CD14-positive monocyte (primary cell): ENCODE measurements around the gene ZDHHC14. TPM values are rescaled to one million over a fixed set of nuclear protein-coding genes. Genes with fewer than 3 reads are reported as not detected.

Experiments
- DNase-seq, 3 donors: peaks; one replicate each; pipeline ENCODE4 v3.0.0-alpha.2; 2011 to 2022
- H2AFZ ChIP-seq: 2 replicates; pipeline ENCODE4 v1.6.0; 2012; ENCODE audit warnings: mild to moderate bottlenecking, low read depth, low read length, inconsistent platforms; ENCODE audit not compliant: insufficient read depth, poor library complexity, severe bottlenecking
- H3K27ac ChIP-seq, 2 donors: 1 replicate in 1 of 2; 2 replicates in 1 of 2; pipeline ENCODE4 v1.5.1; 2012 to 2013; ENCODE audit warnings: low read length in 2 of 2, control low read depth in 1 of 2, inconsistent platforms in 1 of 2, low read depth in 1 of 2, mild to moderate bottlenecking in 1 of 2
- H3K27me3 ChIP-seq, 2 donors: one replicate each; pipeline versions ENCODE4 v1.6.0 to v1.6.1; 2011 to 2013; ENCODE audit warnings: low read length in 2 of 2; ENCODE audit not compliant: control insufficient read depth in 2 of 2, insufficient read depth in 2 of 2
- H3K36me3 ChIP-seq, 2 donors: replicated peaks in 1 of 2; 1 replicate in 1 of 2; 2 replicates in 1 of 2; pipeline versions ENCODE4 v1.5.1 to v1.6.1; 2012 to 2013; ENCODE audit warnings: low read length in 2 of 2, control low read depth in 1 of 2, inconsistent platforms in 1 of 2, mild to moderate bottlenecking in 1 of 2; ENCODE audit not compliant: insufficient read depth in 2 of 2, control insufficient read depth in 1 of 2
- H3K4me1 ChIP-seq, 2 donors: 1 replicate in 1 of 2; 2 replicates in 1 of 2; pipeline versions ENCODE4 v1.5.1 to v1.6.1; 2012 to 2013; ENCODE audit warnings: low read length in 2 of 2, control low read depth in 1 of 2, inconsistent platforms in 1 of 2, mild to moderate bottlenecking in 1 of 2, moderate library complexity in 1 of 2; ENCODE audit not compliant: insufficient read depth in 2 of 2, control insufficient read depth in 1 of 2
- H3K4me2 ChIP-seq: replicated peaks from 2 replicates; pipeline ENCODE3; 2012; ENCODE audit warnings: low read length, moderate library complexity, mild to moderate bottlenecking; ENCODE audit not compliant: poor library complexity, severe bottlenecking; ENCODE audit errors: extremely low read depth
- H3K4me3 ChIP-seq, 3 experiments: fragments of 200-600 bp in 1 of 3; sonication (generic) in 1 of 3; replicated peaks in 1 of 3; 1 replicate in 2 of 3; 2 replicates in 1 of 3; pipeline ENCODE4 v1.5.1; 2011 to 2013; ENCODE audit warnings: low read length in 3 of 3, mild to moderate bottlenecking in 3 of 3, control low read depth in 2 of 3, low read depth in 2 of 3, inconsistent platforms in 1 of 3, moderate library complexity in 1 of 3
- H3K79me2 ChIP-seq: 2 replicates; pipeline ENCODE4 v1.6.0; 2012; ENCODE audit warnings: mild to moderate bottlenecking, control low read depth, inconsistent platforms, low read length, moderate library complexity; ENCODE audit not compliant: insufficient read depth
- H3K9ac ChIP-seq: 2 replicates; pipeline ENCODE4 v1.6.0; 2017; ENCODE audit warnings: low read length, mild to moderate bottlenecking; ENCODE audit not compliant: insufficient read depth, poor library complexity, severe bottlenecking
- H3K9me3 ChIP-seq, 2 donors: replicated peaks in 1 of 2; 1 replicate in 1 of 2; 2 replicates in 1 of 2; pipeline versions ENCODE4 v1.5.1 to v1.6.1; 2012 to 2013; ENCODE audit warnings: low read length in 2 of 2, control low read depth in 1 of 2; ENCODE audit not compliant: control insufficient read depth in 1 of 2, insufficient read depth in 1 of 2
- H4K20me1 ChIP-seq: 2 replicates; pipeline ENCODE4 v1.6.0; 2012; ENCODE audit warnings: mild to moderate bottlenecking, low read length, control low read depth, moderate library complexity; ENCODE audit not compliant: insufficient read depth
- H3K27ac Mint-ChIP-seq, 7 donors: one replicate each; pipeline ENCODE4 v1.8.0; 2020; ENCODE audit warnings: mild to moderate bottlenecking in 7 of 7, mixed read lengths in 7 of 7, moderate library complexity in 6 of 7, inconsistent platforms in 2 of 7
- H3K27me3 Mint-ChIP-seq, 3 donors: one replicate each; pipeline ENCODE4 v1.8.0; 2021 to 2022; ENCODE audit warnings: low read depth in 3 of 3, mild to moderate bottlenecking in 3 of 3, mixed read lengths in 3 of 3, moderate library complexity in 3 of 3, inconsistent platforms in 1 of 3
- H3K36me3 Mint-ChIP-seq, 2 donors: one replicate each; pipeline ENCODE4 v1.8.0; 2020; ENCODE audit warnings: mixed read lengths in 2 of 2, inconsistent platforms in 1 of 2, mild to moderate bottlenecking in 1 of 2
- H3K4me1 Mint-ChIP-seq: one replicate; pipeline ENCODE4 v1.8.0; 2020; ENCODE audit warnings: mild to moderate bottlenecking, mixed read lengths
- H3K4me3 Mint-ChIP-seq, 2 donors: one replicate each; pipeline ENCODE4 v1.8.0; 2020; ENCODE audit warnings: mild to moderate bottlenecking in 2 of 2, mixed read lengths in 2 of 2, moderate library complexity in 1 of 2
- H3K9me3 Mint-ChIP-seq, 7 donors: one replicate each; pipeline ENCODE4 v1.8.0; 2020 to 2022; ENCODE audit warnings: mixed read lengths in 7 of 7, mild to moderate bottlenecking in 6 of 7, moderate library complexity in 6 of 7, inconsistent platforms in 2 of 7
- WGBS: methylation state at CpG from one replicate; pipeline ENCODE4 v1.1.5; 2013; ENCODE audit warnings: missing lambda C conversion rate; ENCODE audit not compliant: insufficient coverage; 5-methylcytosine and 5-hydroxymethylcytosine counted together
- intact Hi-C, 2 donors: fragments of 100-400 bp; cut with micrococcal nuclease; formaldehyde crosslinking; loops; one replicate each; pipeline versions ENCODE4 v1.15.0 to v1.15.1; 2023
- polyA plus RNA-seq, 3 donors: library from polyadenylated mRNA; depleted of rRNA in 1 of 3; unstranded in 2 of 3; stranded (reverse) in 1 of 3; fragments of 300-500 nt in 2 of 3; fragments of >200 nt in 1 of 3; fragmentation: Illumina TruSeq in 2 of 3; gene quantifications; 1 replicate in 2 of 3; 2 replicates in 1 of 3; pipeline ENCODE4 v1.2.3, GENCODE V29; 2012 to 2021
- TF ChIP-seq, protein P1 (sequence below): fragments of 200-600 bp; IDR thresholded peaks from one replicate; pipeline ENCODE4 v1.8.0; 2022; ENCODE audit warnings: antibody characterized with exemption, mild to moderate bottlenecking

Gene ZDHHC14
- polyA plus RNA-seq, 3 donors, result 0.30 to 1.7 (median 0.93) TPM

DNA sequence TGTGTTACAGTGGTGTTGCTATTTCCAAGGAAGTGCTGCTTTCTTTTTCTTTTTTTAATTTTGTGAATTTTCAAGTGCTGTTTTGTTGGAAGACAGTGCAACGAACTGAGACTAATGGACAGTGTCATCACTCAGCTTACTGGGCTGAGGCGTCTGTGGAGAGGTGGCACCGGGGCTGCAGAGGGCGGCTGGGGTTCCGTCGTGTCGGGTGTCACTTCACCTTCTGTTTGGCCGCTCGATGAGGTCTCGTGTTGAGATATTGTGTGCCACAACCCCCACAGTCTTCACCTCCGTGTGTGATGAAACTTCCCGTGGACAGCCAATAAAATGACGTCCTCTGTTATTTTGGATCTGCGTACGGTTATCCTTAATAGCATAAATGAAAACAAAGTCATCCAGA lies 292.6 kb downstream of the ZDHHC14 start:
- TF ChIP-seq, protein P1, sequence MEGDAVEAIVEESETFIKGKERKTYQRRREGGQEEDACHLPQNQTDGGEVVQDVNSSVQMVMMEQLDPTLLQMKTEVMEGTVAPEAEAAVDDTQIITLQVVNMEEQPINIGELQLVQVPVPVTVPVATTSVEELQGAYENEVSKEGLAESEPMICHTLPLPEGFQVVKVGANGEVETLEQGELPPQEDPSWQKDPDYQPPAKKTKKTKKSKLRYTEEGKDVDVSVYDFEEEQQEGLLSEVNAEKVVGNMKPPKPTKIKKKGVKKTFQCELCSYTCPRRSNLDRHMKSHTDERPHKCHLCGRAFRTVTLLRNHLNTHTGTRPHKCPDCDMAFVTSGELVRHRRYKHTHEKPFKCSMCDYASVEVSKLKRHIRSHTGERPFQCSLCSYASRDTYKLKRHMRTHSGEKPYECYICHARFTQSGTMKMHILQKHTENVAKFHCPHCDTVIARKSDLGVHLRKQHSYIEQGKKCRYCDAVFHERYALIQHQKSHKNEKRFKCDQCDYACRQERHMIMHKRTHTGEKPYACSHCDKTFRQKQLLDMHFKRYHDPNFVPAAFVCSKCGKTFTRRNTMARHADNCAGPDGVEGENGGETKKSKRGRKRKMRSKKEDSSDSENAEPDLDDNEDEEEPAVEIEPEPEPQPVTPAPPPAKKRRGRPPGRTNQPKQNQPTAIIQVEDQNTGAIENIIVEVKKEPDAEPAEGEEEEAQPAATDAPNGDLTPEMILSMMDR, result no peak
- H3K27ac Mint-ChIP-seq, result no peak overlapping the region
- Histone ChIP-seq H3K9me3 (no peaks in the 10 kb centered on the region), H4K20me1 (no peaks in the 10 kb centered on the region), H3K27ac (no peak overlapping the region), H3K36me3 (no peaks in the 10 kb centered on the region), H3K27me3 (no peaks in the 10 kb centered on the region), H3K4me2 (no peak overlapping the region), H2AFZ (no peak overlapping the region), H3K79me2 (no peaks in the 10 kb centered on the region), H3K4me1 (peaks cover 14 to 18% of the 10 kb centered on the region in 2 donors), H3K9ac (no peak overlapping the region), H3K4me3 (no peak overlapping the region)
- intact Hi-C loops, result no loop called here
- no peak overlapping the region for H3K4me3 Mint-ChIP-seq
- peaks cover 0 to 2% of the 10 kb centered on the region in 2 donors for H3K36me3 Mint-ChIP-seq
- peaks cover 17% of the 10 kb centered on the region for H3K4me1 Mint-ChIP-seq
- 100% methylated on average over 9 of the region's 15 CpGs for WGBS
- H3K27me3 Mint-ChIP-seq, result no peaks in the 10 kb centered on the region
- DNase-seq, result no peak
- H3K9me3 Mint-ChIP-seq, result no peaks in the 10 kb centered on the region

DNA sequence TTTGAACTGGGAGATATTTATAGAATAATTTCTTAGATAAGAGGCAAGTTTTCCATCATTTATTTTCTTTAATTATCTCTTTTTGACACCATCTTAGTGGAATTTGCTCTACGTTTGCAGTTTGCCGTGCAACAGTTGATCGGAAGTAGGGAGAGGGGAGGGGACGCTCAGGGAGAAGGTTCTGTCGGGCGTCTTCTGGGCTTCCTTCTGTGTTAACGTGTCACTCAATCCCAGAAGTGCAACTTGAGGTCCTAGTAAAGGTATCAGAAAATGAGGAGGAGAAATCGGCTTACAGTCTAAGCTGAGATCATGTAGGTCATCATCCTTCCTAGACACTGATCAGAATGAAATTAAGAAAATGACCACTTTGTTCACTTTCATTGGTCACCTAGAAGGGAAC lies 293.1 kb downstream of the ZDHHC14 start:
- H3K79me2 ChIP-seq, result no peaks in the 10 kb centered on the region
- no peak overlapping the region for H3K4me3 Mint-ChIP-seq
- no peaks in the 10 kb centered on the region for H3K9me3 Mint-ChIP-seq
- no peaks in the 10 kb centered on the region for H3K9me3 ChIP-seq
- H3K9ac ChIP-seq, result no peak overlapping the region
- 100% methylated on average over 5 of the region's 8 CpGs for WGBS
- no peak for DNase-seq
- peaks cover 14 to 18% of the 10 kb centered on the region in 2 donors for H3K4me1 ChIP-seq
- intact Hi-C loops, result no loop called here
- H3K4me1 Mint-ChIP-seq, result peaks cover 17% of the 10 kb centered on the region
- H3K4me3 ChIP-seq, result no peak overlapping the region
- H4K20me1 ChIP-seq, result no peaks in the 10 kb centered on the region
- H3K4me2 ChIP-seq, result no peak overlapping the region
- H2AFZ ChIP-seq, result no peak overlapping the region
- H3K27me3 ChIP-seq, result no peaks in the 10 kb centered on the region
- H3K27me3 Mint-ChIP-seq, result no peaks in the 10 kb centered on the region
- peaks cover 0 to 2% of the 10 kb centered on the region in 2 donors for H3K36me3 Mint-ChIP-seq
- H3K27ac Mint-ChIP-seq, result no peak overlapping the region
- TF ChIP-seq, protein P1, result no peak
- no peaks in the 10 kb centered on the region for H3K36me3 ChIP-seq
- no peak overlapping the region for H3K27ac ChIP-seq
